Loucy (cell line): ENCODE data around the gene RBM8A.
A peak's percentile ranks its signal among the peaks of the same experiment; 100 is the strongest.

ENCODE experiments used
- H2AFZ ChIP-seq: fragments of 200-600 bp; sonication (generic); 2 replicates; pipeline ENCODE4 v1.6.0; 2016; ENCODE audit warnings: antibody characterized with exemption, mild to moderate bottlenecking, low read length, moderate library complexity
- H3F3A ChIP-seq: fragments of 200-600 bp; 2 replicates; pipeline ENCODE4 v1.6.0; 2016; ENCODE audit warnings: antibody characterized with exemption, low read depth, mild to moderate bottlenecking
- H3K27me3 ChIP-seq: fragments of 200-600 bp; sonication (generic); 2 replicates; pipeline ENCODE4 v1.6.1; 2014; ENCODE audit warnings: low read length, mild to moderate bottlenecking; ENCODE audit not compliant: insufficient read depth, poor library complexity, severe bottlenecking
- H3K36me3 ChIP-seq: fragments of 200-600 bp; sonication (generic); 2 replicates; pipeline ENCODE4 v1.6.1; 2016; ENCODE audit warnings: low read length; ENCODE audit not compliant: insufficient read depth
- H3K4me1 ChIP-seq: fragments of 200-600 bp; sonication (generic); 2 replicates; pipeline ENCODE4 v1.5.1; 2014; ENCODE audit warnings: low read length, mild to moderate bottlenecking; ENCODE audit not compliant: insufficient read depth, poor library complexity, severe bottlenecking
- H3K4me2 ChIP-seq: fragments of 200-600 bp; sonication (generic); 2 replicates; pipeline ENCODE4 v1.6.0; 2014; ENCODE audit warnings: antibody characterized with exemption, low read length, low read depth, mild to moderate bottlenecking; ENCODE audit not compliant: poor library complexity, severe bottlenecking
- H3K4me3 ChIP-seq: fragments of 200-600 bp; sonication (generic); 2 replicates; pipeline ENCODE4 v1.5.1; 2014; ENCODE audit warnings: low read length, mild to moderate bottlenecking, mixed read lengths; ENCODE audit not compliant: poor library complexity, severe bottlenecking
- H3K79me2 ChIP-seq: fragments of 200-600 bp; sonication (generic); 2 replicates; pipeline ENCODE4 v1.6.1; 2014; ENCODE audit warnings: low read length; ENCODE audit not compliant: insufficient read depth
- H3K9ac ChIP-seq: fragments of 200-600 bp; sonication (generic); 2 replicates; pipeline ENCODE4 v1.6.0; 2014; ENCODE audit warnings: mild to moderate bottlenecking, low read depth, low read length, moderate library complexity; ENCODE audit not compliant: poor library complexity, severe bottlenecking
- H3K9me2 ChIP-seq: fragments of 200-600 bp; sonication (generic); replicated peaks from 2 replicates; pipeline ENCODE4 v1.6.1; 2016; ENCODE audit warnings: low read depth, low read length, mixed read lengths
- H3K9me3 ChIP-seq: fragments of 200-600 bp; sonication (generic); 2 replicates; pipeline ENCODE4 v1.6.1; 2014; ENCODE audit warnings: mild to moderate bottlenecking, antibody characterized with exemption, low read length, low read depth; ENCODE audit not compliant: insufficient read depth
- H4K20me1 ChIP-seq: fragments of 200-600 bp; sonication (generic); 2 replicates; pipeline ENCODE4 v1.6.0; 2014; ENCODE audit warnings: antibody characterized with exemption, low read length, mild to moderate bottlenecking; ENCODE audit not compliant: insufficient read depth, poor library complexity, severe bottlenecking
- CTCF ChIP-seq: fragments of 200-600 bp; sonication (generic); conservative IDR thresholded peaks from 2 replicates; pipeline ENCODE4 v1.5.1; 2014; ENCODE audit warnings: mild to moderate bottlenecking, antibody characterized with exemption, low read length
- EZH2phosphoT487 ChIP-seq: fragments of 200-600 bp; IDR thresholded peaks from 2 replicates; pipeline ENCODE4 v1.6.1; 2018; ENCODE audit warnings: antibody characterized with exemption, mild to moderate bottlenecking, moderate library complexity, borderline replicate concordance

The RBM8A gene

GRCh38 chr1:145879775-145880174 is 47.5 kb downstream of the RBM8A start:
- H3K4me1 ChIP-seq, result no peaks in the 10 kb centered on the region

GRCh38 chr1:145878724-145879123 is 48.6 kb downstream of the RBM8A start:
- Histone ChIP-seq H3F3A (no peaks in the 10 kb centered on the region), H3K9me3 (no peaks in the 10 kb centered on the region), H2AFZ (no peak overlapping the region), H3K9ac (no peak overlapping the region), H3K4me1 (no peaks in the 10 kb centered on the region), H4K20me1 (no peaks in the 10 kb centered on the region), H3K79me2 (no peaks in the 10 kb centered on the region), H3K4me3 (no peak overlapping the region), H3K4me2 (no peak overlapping the region), H3K36me3 (no peaks in the 10 kb centered on the region), H3K27me3 (peaks cover 4% of the 10 kb centered on the region), H3K9me2 (no peaks in the 10 kb centered on the region)
- TF ChIP-seq EZH2phosphoT487, result no peak
- TF ChIP-seq CTCF, result no peak

More at GRCh38 chr1:145879775-145880174, 47.5 kb downstream of the RBM8A start:
- Histone ChIP-seq H3K9me3 (no peaks in the 10 kb centered on the region), H3K27me3 (peaks cover 14% of the 10 kb centered on the region), H3K9me2 (no peaks in the 10 kb centered on the region), H3K9ac (no peak overlapping the region), H3F3A (no peaks in the 10 kb centered on the region), H3K4me2 (no peak overlapping the region), H4K20me1 (no peaks in the 10 kb centered on the region), H3K4me3 (no peak overlapping the region), H3K79me2 (no peaks in the 10 kb centered on the region), H2AFZ (peak overlapping the region; percentile 38; the same call in 1 of the 2 replicates), H3K36me3 (no peaks in the 10 kb centered on the region)
- TF ChIP-seq CTCF (no peak), EZH2phosphoT487 (no peak)

GRCh38 chr1:145877923-145878486 is 49.3 kb downstream of the RBM8A start:
- Histone ChIP-seq H3K27me3 (no peaks in the 10 kb centered on the region), H3K9ac (no peak overlapping the region), H3K4me1 (no peaks in the 10 kb centered on the region), H2AFZ (no peak overlapping the region; the same call in 1 of the 2 replicates), H3K36me3 (no peaks in the 10 kb centered on the region), H3K4me3 (no peak overlapping the region), H4K20me1 (no peaks in the 10 kb centered on the region), H3K9me2 (no peaks in the 10 kb centered on the region), H3K4me2 (no peak overlapping the region), H3F3A (no peaks in the 10 kb centered on the region), H3K9me3 (no peaks in the 10 kb centered on the region), H3K79me2 (no peaks in the 10 kb centered on the region)
- TF ChIP-seq EZH2phosphoT487, result no peak
- TF ChIP-seq CTCF, result no peak
